Mucosa of stomach (tissue), 1 donor: ENCODE data around the gene DEPP1.

Source experiments
- H3K27me3 ChIP-seq: one replicate; pipeline ENCODE4 v1.7.0; 2013; ENCODE audit warnings: mild to moderate bottlenecking, low read length; ENCODE audit not compliant: control insufficient read depth, insufficient read depth
- H3K36me3 ChIP-seq: one replicate; pipeline ENCODE4 v1.7.0; 2013; ENCODE audit warnings: low read length; ENCODE audit not compliant: control insufficient read depth, insufficient read depth
- H3K4me1 ChIP-seq: one replicate; pipeline ENCODE4 v1.7.0; 2013; ENCODE audit warnings: mild to moderate bottlenecking, low read length; ENCODE audit not compliant: control insufficient read depth, insufficient read depth
- H3K4me3 ChIP-seq: one replicate; pipeline ENCODE4 v1.7.0; 2013; ENCODE audit warnings: low read length
- H3K9ac ChIP-seq: one replicate; pipeline ENCODE4 v1.7.0; 2013; ENCODE audit warnings: mild to moderate bottlenecking, low read length, moderate library complexity
- H3K9me3 ChIP-seq: one replicate; pipeline ENCODE4 v1.7.0; 2013; ENCODE audit warnings: mild to moderate bottlenecking, low read length, moderate library complexity; ENCODE audit not compliant: control insufficient read depth
- donor health status: Pancreatic carcinoma.

Gene DEPP1

GRCh38 chr10:45000138-45000751, 21.6 kb upstream of the DEPP1 start:
- Histone ChIP-seq H3K4me1 (peaks cover 37% of the 10 kb centered on the region), H3K4me3 (no peak overlapping the region), H3K27me3 (no peaks in the 10 kb centered on the region), H3K36me3 (no peaks in the 10 kb centered on the region), H3K9ac (peak overlapping the region; percentile 64), H3K9me3 (no peaks in the 10 kb centered on the region)

DNA sequence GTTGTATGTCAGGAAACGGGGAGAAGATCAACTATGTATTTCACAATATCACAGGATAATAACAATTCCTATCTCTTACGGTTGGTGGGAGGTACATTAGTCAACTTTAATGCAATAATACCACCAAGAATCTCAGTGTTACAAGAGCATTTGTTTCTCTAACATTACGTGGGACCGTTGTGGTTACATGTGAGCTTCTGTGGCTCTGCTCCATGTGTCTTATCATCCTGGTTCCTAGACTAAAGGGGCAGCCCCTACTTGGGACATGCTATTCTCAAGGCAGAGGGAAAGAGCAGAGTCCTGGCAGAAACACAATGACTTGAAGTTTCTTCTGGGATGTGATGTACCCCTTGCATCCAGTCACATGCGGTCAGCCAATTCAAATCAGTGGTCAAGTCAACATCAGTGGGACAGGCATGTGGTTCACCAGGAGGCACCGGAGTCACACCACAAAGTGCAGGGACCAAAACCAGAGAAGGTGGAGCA, 19.6 kb upstream of the DEPP1 start:
- Histone ChIP-seq H3K4me3 (no peak overlapping the region), H3K36me3 (no peaks in the 10 kb centered on the region), H3K9ac (no peak overlapping the region), H3K27me3 (no peaks in the 10 kb centered on the region), H3K4me1 (peaks cover 44% of the 10 kb centered on the region), H3K9me3 (no peaks in the 10 kb centered on the region)

- no peaks in the 10 kb centered on the region for H3K9me3 ChIP-seq
- H3K9ac ChIP-seq = no peak overlapping the region
- peaks cover 41% of the 10 kb centered on the region for H3K4me1 ChIP-seq
- no peak overlapping the region for H3K4me3 ChIP-seq
- no peaks in the 10 kb centered on the region for H3K27me3 ChIP-seq
- H3K36me3 ChIP-seq = no peaks in the 10 kb centered on the region
These were observed 18.6 kb upstream of the DEPP1 start for GRCh38 chr10:44997105-44997748.

DNA sequence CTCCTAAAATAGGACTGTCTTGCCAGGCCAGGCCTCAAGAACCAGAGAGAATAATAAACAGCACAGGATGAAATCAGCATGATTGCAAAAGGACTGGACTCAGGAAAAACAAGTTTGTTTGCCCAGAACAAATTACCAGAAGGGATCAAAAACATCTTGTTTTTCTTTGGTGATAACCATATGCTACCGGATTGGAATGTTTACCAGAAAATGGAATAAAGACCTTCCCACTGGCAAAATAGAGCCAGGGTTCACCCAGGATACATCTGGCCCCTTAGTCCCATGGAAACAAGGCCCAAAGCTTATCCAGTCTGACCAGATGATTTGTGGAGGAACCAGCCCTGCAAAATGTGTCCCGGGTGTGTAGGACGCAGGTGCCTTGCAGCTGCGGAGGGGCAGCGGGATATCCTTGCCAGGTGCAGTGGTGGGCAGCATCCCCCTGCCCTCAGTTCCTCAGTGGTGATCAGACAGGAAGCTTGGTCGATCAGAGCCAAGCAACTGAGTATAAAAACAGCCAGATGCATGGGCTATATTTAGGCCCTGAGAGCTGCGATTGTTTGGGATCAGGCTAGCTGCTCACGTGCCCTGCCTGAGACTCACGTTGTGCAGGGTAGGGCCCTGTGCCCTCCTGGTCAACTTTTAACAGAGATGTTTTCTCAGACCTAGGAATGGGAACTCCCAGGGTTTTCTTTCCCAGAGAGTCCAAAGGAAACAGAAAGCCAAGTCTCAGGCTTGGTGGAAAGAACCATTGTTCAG, 17.5 kb upstream of the DEPP1 start:
- peaks cover 41% of the 10 kb centered on the region for H3K4me1 ChIP-seq
- H3K36me3 ChIP-seq = no peaks in the 10 kb centered on the region
- no peaks in the 10 kb centered on the region for H3K27me3 ChIP-seq
- H3K4me3 ChIP-seq = no peak overlapping the region
- peak overlapping the region; percentile 44 for H3K9ac ChIP-seq
- H3K9me3 ChIP-seq = no peaks in the 10 kb centered on the region

- Histone ChIP-seq H3K9ac (no peak overlapping the region), H3K36me3 (no peaks in the 10 kb centered on the region), H3K27me3 (no peaks in the 10 kb centered on the region), H3K9me3 (no peaks in the 10 kb centered on the region), H3K4me3 (no peak overlapping the region), H3K4me1 (peaks cover 44% of the 10 kb centered on the region)
These were observed 16.9 kb upstream of the DEPP1 start for GRCh38 chr10:44995581-44995913.

GRCh38 chr10:44994752-44995530, 16.3 kb upstream of the DEPP1 start:
- Histone ChIP-seq H3K9ac (peak overlapping the region; percentile 14), H3K4me1 (peaks cover 44% of the 10 kb centered on the region), H3K27me3 (no peaks in the 10 kb centered on the region), H3K36me3 (no peaks in the 10 kb centered on the region), H3K4me3 (no peak overlapping the region), H3K9me3 (no peaks in the 10 kb centered on the region)

DNA sequence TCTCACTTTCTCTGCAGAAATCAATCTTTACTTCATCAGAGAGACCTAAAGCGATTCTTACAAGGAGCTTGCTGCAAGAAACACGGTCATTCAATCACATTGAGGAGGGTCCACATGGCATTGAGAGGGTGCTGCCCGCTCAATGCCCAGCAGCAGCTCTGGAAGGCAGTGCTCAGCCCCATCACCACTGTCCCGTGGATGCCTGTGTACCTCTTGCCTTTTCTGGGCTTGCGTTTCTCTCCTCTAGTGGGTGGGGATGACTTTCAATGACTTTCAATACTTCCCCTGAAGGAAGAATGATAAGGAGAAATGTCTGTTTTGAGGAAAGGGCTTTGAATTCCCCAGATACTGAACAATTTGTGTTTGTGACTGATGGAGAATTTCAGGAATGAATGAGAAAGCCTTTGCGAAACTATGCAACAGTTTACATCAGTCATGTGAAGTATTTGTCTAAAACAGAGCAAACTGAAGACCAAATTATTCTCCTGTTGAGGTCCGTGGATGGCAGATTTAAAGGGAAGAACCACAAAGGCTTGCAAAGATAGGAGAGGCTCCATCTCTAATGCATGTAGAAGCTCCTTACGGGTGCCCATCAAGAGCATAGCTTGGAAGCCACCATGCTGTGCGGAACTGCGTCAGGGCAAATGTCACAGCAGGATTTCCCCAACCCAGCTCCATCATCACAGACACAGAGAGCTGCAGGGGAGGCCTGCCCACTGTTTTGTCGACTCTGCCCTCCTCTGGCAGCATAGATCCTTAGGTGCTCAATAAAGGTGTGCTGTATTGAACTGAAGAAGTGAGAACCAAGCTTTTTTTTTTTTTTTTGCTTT, 15.5 kb upstream of the DEPP1 start:
- no peaks in the 10 kb centered on the region for H3K27me3 ChIP-seq
- H3K36me3 ChIP-seq = no peaks in the 10 kb centered on the region
- no peak overlapping the region for H3K9ac ChIP-seq
- no peak overlapping the region for H3K4me3 ChIP-seq
- no peaks in the 10 kb centered on the region for H3K9me3 ChIP-seq
- H3K4me1 ChIP-seq = peaks cover 38% of the 10 kb centered on the region

DNA sequence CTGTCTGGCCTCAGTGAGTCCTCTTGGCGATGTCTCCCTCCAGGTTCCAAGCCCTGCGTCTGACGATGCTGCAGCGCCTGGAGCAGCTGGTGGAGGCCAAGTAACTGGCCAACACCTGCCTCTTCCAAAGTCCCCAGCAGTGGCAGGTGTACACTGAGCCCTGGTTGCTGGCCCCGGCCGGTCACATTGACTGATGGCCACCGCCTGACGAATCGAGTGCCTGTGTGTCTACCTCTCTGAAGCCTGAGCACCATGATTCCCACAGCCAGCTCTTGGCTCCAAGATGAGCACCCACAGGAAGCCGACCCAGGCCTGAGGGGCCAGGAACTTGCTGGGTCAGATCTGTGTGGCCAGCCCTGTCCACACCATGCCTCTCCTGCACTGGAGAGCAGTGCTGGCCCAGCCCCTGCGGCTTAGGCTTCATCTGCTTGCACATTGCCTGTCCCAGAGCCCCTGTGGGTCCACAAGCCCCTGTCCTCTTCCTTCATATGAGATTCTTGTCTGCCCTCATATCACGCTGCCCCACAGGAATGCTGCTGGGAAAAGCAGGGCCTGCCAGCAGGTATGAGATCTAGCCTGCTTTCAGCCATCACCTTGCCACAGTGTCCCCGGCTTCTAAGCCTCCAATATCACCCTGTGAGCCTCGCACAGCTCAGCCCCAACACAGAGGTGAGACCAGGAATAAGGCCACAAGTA, 14.8 kb upstream of the DEPP1 start:
- Histone ChIP-seq H3K27me3 (no peaks in the 10 kb centered on the region), H3K4me1 (peaks cover 38% of the 10 kb centered on the region), H3K36me3 (no peaks in the 10 kb centered on the region), H3K9me3 (no peaks in the 10 kb centered on the region), H3K9ac (no peak overlapping the region), H3K4me3 (no peak overlapping the region)

- Histone ChIP-seq H3K36me3 (no peaks in the 10 kb centered on the region), H3K9ac (no peak overlapping the region), H3K27me3 (no peaks in the 10 kb centered on the region), H3K4me1 (peaks cover 38% of the 10 kb centered on the region), H3K4me3 (no peak overlapping the region), H3K9me3 (no peaks in the 10 kb centered on the region)
These were observed 14.2 kb upstream of the DEPP1 start for GRCh38 chr10:44992732-44993225.

- Histone ChIP-seq H3K27me3 (no peaks in the 10 kb centered on the region), H3K4me1 (peaks cover 38% of the 10 kb centered on the region), H3K9me3 (no peaks in the 10 kb centered on the region), H3K9ac (no peak overlapping the region), H3K36me3 (no peaks in the 10 kb centered on the region), H3K4me3 (no peak overlapping the region)
These were observed 13.6 kb upstream of the DEPP1 start for GRCh38 chr10:44992070-44992731.
